H9 (cell line): ENCODE measurements around the gene IWS1. TPM values are rescaled to one million over a fixed set of nuclear protein-coding genes. Genes with fewer than 3 reads are reported as not detected.
"Not testable (repeated sequence)": the region's sequence is repeated elsewhere in the genome, so short reads cannot be mapped to it uniquely, and the experiment has no call there.

Experiments
- DNase-seq: peaks from one replicate; pipeline ENCODE4 v3.0.0-alpha.2; 2017
- H2AFZ ChIP-seq: one replicate; pipeline ENCODE4 v1.6.1; 2013; ENCODE audit warnings: mild to moderate bottlenecking, low read length, control low read depth, moderate library complexity
- H2AK5ac ChIP-seq: 2 replicates; pipeline ENCODE4 v1.6.1; 2013; ENCODE audit warnings: low read length, control low read depth, mixed read lengths; ENCODE audit not compliant: insufficient read length
- H2BK120ac ChIP-seq: one replicate; pipeline ENCODE4 v1.6.1; 2013; ENCODE audit warnings: low read depth, mild to moderate bottlenecking, low read length, control low read depth, inconsistent platforms; ENCODE audit not compliant: poor library complexity, severe bottlenecking
- H2BK12ac ChIP-seq: 2 replicates; pipeline ENCODE4 v1.6.1; 2013; ENCODE audit warnings: low read length, control low read depth, mixed read lengths, low read depth; ENCODE audit not compliant: insufficient read length
- H2BK15ac ChIP-seq: 2 replicates; pipeline ENCODE4 v1.6.1; 2013; ENCODE audit warnings: low read depth, low read length, control low read depth
- H2BK20ac ChIP-seq: one replicate; pipeline ENCODE4 v1.6.1; 2013; ENCODE audit warnings: low read depth, mild to moderate bottlenecking, low read length, control low read depth, inconsistent platforms; ENCODE audit not compliant: poor library complexity, severe bottlenecking
- H2BK5ac ChIP-seq: 2 replicates; pipeline ENCODE4 v1.6.1; 2013; ENCODE audit warnings: low read length, control low read depth, mixed read lengths; ENCODE audit not compliant: insufficient read length
- H3K14ac ChIP-seq: 2 replicates; pipeline ENCODE4 v1.6.1; 2013; ENCODE audit warnings: low read length, control low read depth; ENCODE audit not compliant: insufficient read depth
- H3K18ac ChIP-seq: 2 replicates; pipeline ENCODE4 v1.6.1; 2013; ENCODE audit warnings: low read depth, mild to moderate bottlenecking, mixed read lengths, low read length, control low read depth; ENCODE audit not compliant: insufficient read length
- H3K23ac ChIP-seq: 2 replicates; pipeline ENCODE4 v1.6.1; 2013; ENCODE audit warnings: low read length, control low read depth, mixed read lengths, low read depth; ENCODE audit not compliant: insufficient read length
- H3K23me2 ChIP-seq: 2 replicates; pipeline ENCODE4 v1.6.1; 2013; ENCODE audit warnings: low read depth, mild to moderate bottlenecking, mixed read lengths, low read length, control low read depth; ENCODE audit not compliant: insufficient read length, poor library complexity, severe bottlenecking
- H3K27ac ChIP-seq: 2 replicates; pipeline ENCODE4 v1.5.1; 2013; ENCODE audit warnings: low read length, control low read depth, mixed read lengths, low read depth; ENCODE audit not compliant: insufficient read length
- H3K27me3 ChIP-seq: 2 replicates; pipeline ENCODE4 v1.6.1; 2013; ENCODE audit warnings: low read length, control low read depth, inconsistent platforms; ENCODE audit not compliant: insufficient read depth
- H3K4ac ChIP-seq: 2 replicates; pipeline ENCODE4 v1.6.1; 2013; ENCODE audit warnings: low read depth, mild to moderate bottlenecking, control low read depth, inconsistent platforms, low read length, moderate library complexity
- H3K4me1 ChIP-seq: 2 replicates; pipeline ENCODE4 v1.6.1; 2013; ENCODE audit warnings: low read length, control low read depth, inconsistent platforms; ENCODE audit not compliant: insufficient read depth
- H3K4me2 ChIP-seq: 2 replicates; pipeline ENCODE4 v1.6.1; 2013; ENCODE audit warnings: low read length, control low read depth, mixed read lengths; ENCODE audit not compliant: insufficient read length, insufficient read depth
- H3K56ac ChIP-seq: 2 replicates; pipeline ENCODE4 v1.6.1; 2013; ENCODE audit warnings: low read depth, mild to moderate bottlenecking, mixed read lengths, low read length, control low read depth; ENCODE audit not compliant: insufficient read length
- H3K79me1 ChIP-seq: 2 replicates; pipeline ENCODE4 v1.6.1; 2013; ENCODE audit warnings: low read depth, mild to moderate bottlenecking, moderate library complexity, low read length, control low read depth, inconsistent platforms; ENCODE audit not compliant: insufficient read depth, poor library complexity, severe bottlenecking
- H3K79me2 ChIP-seq: 2 replicates; pipeline ENCODE4 v1.6.1; 2013; ENCODE audit warnings: low read length, control low read depth, inconsistent platforms; ENCODE audit not compliant: insufficient read depth
- H3K9ac ChIP-seq: 2 replicates; pipeline ENCODE4 v1.6.1; 2013; ENCODE audit warnings: low read length, control low read depth, mixed read lengths; ENCODE audit not compliant: insufficient read length; ENCODE audit errors: extremely low read depth
- H3K9me3 ChIP-seq: one replicate; pipeline ENCODE4 v1.6.1; 2013; ENCODE audit warnings: low read depth, low read length, inconsistent platforms; ENCODE audit not compliant: control insufficient read depth
- H3T11ph ChIP-seq: one replicate; pipeline ENCODE4 v1.6.1; 2013; ENCODE audit warnings: mild to moderate bottlenecking, low read length, control low read depth, inconsistent platforms
- H4K20me1 ChIP-seq: one replicate; pipeline ENCODE4 v1.6.1; 2013; ENCODE audit not compliant: control insufficient read depth, insufficient read length, insufficient read depth
- H4K5ac ChIP-seq: 2 replicates; pipeline ENCODE4 v1.6.1; 2013; ENCODE audit warnings: low read depth, mild to moderate bottlenecking, mixed read lengths, low read length, control low read depth; ENCODE audit not compliant: insufficient read length
- H4K8ac ChIP-seq: replicated peaks from 2 replicates; pipeline ENCODE4 v1.6.1; 2013; ENCODE audit warnings: low read length, control low read depth, mixed read lengths, low read depth; ENCODE audit not compliant: insufficient read length
- H4K91ac ChIP-seq: 2 replicates; pipeline ENCODE4 v1.6.1; 2013; ENCODE audit warnings: low read depth, mild to moderate bottlenecking, moderate library complexity, mixed read lengths, low read length, control low read depth; ENCODE audit not compliant: insufficient read length
- H3K27ac Mint-ChIP-seq, 3 experiments: 2 replicates in 2 of 3; 3 replicates in 1 of 3; pipeline ENCODE4 v1.8.0; 2020 to 2021; ENCODE audit warnings: mixed read lengths in 3 of 3, mild to moderate bottlenecking in 1 of 3, moderate library complexity in 1 of 3
- H3K27me3 Mint-ChIP-seq: 2 replicates; pipeline ENCODE4 v1.8.0; 2021; ENCODE audit warnings: low read depth, mild to moderate bottlenecking, moderate library complexity, mixed read lengths
- H3K36me3 Mint-ChIP-seq, 3 experiments: 2 replicates in 2 of 3; 3 replicates in 1 of 3; pipeline ENCODE4 v1.8.0; 2020 to 2021; ENCODE audit warnings: low read depth in 3 of 3, mixed read lengths in 3 of 3; ENCODE audit not compliant: insufficient read depth in 1 of 3
- H3K4me1 Mint-ChIP-seq, 2 experiments: 2 replicates each; pipeline ENCODE4 v1.8.0; 2020; ENCODE audit warnings: mixed read lengths in 2 of 2
- H3K4me3 Mint-ChIP-seq, 2 experiments: 2 replicates in 1 of 2; 3 replicates in 1 of 2; pipeline ENCODE4 v1.8.0; 2020 to 2021; ENCODE audit warnings: mild to moderate bottlenecking in 2 of 2, mixed read lengths in 2 of 2, moderate library complexity in 1 of 2
- H3K9me3 Mint-ChIP-seq, 2 experiments: 2 replicates in 1 of 2; 3 replicates in 1 of 2; pipeline ENCODE4 v1.8.0; 2020; ENCODE audit warnings: mild to moderate bottlenecking in 2 of 2, mixed read lengths in 2 of 2, moderate library complexity in 1 of 2
- WGBS: extraction: QIAGEN DNeasy Blood & Tissue Kit; methylation state at CpG from one replicate; pipeline ENCODE4 v1.1.7; 2013; ENCODE audit warnings: missing lambda C conversion rate, low lambda C conversion rate, mixed read lengths; ENCODE audit not compliant: insufficient read length; ENCODE audit errors: extremely low coverage; 5-methylcytosine and 5-hydroxymethylcytosine counted together
- total RNA-seq: library from RNA; stranded (reverse); gene quantifications from 2 replicates; pipeline ENCODE4 v1.2.1, GENCODE V29; 2021
- TF ChIP-seq, protein P1 (sequence below): fragments of 200-600 bp; sonication (generic); conservative IDR thresholded peaks from 3 replicates; pipeline ENCODE4 v1.8.0; 2021; ENCODE audit warnings: antibody characterized with exemption, mild to moderate bottlenecking

IWS1 gene
- total RNA-seq, 1 experiment from 2014 or later: 66.2 TPM

- Histone ChIP-seq H3K56ac (no peak overlapping the region), H2AK5ac (no peak overlapping the region), H3K18ac (no peak overlapping the region), H2BK120ac (no peak overlapping the region), H3K14ac (no peak overlapping the region), H2AFZ (no peak overlapping the region), H3K79me1 (no peaks in the 10 kb centered on the region), H3K9ac (no peak overlapping the region), H3K23me2 (no peaks in the 10 kb centered on the region), H4K91ac (no peak overlapping the region), H4K5ac (no peak overlapping the region), H2BK15ac (no peak overlapping the region), H3T11ph (no peak overlapping the region), H3K4me2 (no peak overlapping the region), H3K4ac (no peak overlapping the region), H2BK12ac (no peak overlapping the region), H3K27ac (no peak overlapping the region), H3K9me3 (no peaks in the 10 kb centered on the region), H3K4me1 (no peaks in the 10 kb centered on the region), H3K79me2 (no peaks in the 10 kb centered on the region), H3K23ac (no peak overlapping the region), H4K20me1 (no peaks in the 10 kb centered on the region), H3K27me3 (no peaks in the 10 kb centered on the region), H2BK20ac (no peak overlapping the region), H4K8ac (no peak overlapping the region), H2BK5ac (no peak overlapping the region)
- no peak overlapping the region for H3K4me3 Mint-ChIP-seq
- H3K27me3 Mint-ChIP-seq: peaks cover 46% of the 10 kb centered on the region
- H3K9me3 Mint-ChIP-seq: no peaks in the 10 kb centered on the region; a peak in 1 of 5 replicates
- TF ChIP-seq, protein P1, sequence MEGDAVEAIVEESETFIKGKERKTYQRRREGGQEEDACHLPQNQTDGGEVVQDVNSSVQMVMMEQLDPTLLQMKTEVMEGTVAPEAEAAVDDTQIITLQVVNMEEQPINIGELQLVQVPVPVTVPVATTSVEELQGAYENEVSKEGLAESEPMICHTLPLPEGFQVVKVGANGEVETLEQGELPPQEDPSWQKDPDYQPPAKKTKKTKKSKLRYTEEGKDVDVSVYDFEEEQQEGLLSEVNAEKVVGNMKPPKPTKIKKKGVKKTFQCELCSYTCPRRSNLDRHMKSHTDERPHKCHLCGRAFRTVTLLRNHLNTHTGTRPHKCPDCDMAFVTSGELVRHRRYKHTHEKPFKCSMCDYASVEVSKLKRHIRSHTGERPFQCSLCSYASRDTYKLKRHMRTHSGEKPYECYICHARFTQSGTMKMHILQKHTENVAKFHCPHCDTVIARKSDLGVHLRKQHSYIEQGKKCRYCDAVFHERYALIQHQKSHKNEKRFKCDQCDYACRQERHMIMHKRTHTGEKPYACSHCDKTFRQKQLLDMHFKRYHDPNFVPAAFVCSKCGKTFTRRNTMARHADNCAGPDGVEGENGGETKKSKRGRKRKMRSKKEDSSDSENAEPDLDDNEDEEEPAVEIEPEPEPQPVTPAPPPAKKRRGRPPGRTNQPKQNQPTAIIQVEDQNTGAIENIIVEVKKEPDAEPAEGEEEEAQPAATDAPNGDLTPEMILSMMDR: no peak
- H3K4me1 Mint-ChIP-seq: no peaks in the 10 kb centered on the region; a peak in 1 of 4 replicates
- WGBS: no CpG with 5 or more reads among the region's 6 CpGs
- H3K36me3 Mint-ChIP-seq: no peaks in the 10 kb centered on the region
- H3K27ac Mint-ChIP-seq: no peak overlapping the region
- DNase-seq: no peak
Observed at GRCh38 chr2:127545189-127545588, 18.9 kb upstream of the IWS1 start.

DNA sequence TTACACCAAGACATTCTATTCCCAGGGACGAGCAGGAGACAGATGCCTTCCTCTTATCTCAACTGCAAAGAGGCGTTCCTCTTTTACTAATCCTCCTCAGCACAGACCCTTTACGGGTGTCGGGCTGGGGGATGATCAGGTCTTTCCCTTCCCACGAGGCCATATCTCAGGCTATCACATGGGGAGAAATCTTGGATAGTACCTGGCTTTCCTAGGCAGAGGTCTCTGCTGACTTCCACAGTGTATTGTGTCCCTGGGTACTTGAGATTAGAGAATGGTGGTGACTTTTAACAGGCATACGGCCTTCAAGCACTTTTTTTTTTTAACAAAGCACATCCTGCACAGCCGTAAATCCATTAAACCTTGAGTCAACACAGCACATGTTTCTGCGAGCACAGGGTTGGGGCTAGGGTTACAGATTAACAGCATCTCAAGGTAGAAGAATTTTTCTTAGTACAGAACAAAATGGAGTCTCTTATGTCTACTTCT is 16.8 kb upstream of the IWS1 start:
- not testable (repeated sequence) for H3K27me3 ChIP-seq, H2BK5ac ChIP-seq, H3K23me2 ChIP-seq, H3K9ac ChIP-seq, H2AFZ ChIP-seq, H2BK12ac ChIP-seq, H3K18ac ChIP-seq, H2AK5ac ChIP-seq, H3K4me1 ChIP-seq, DNase-seq, H4K20me1 ChIP-seq, H3K36me3 Mint-ChIP-seq, H3K79me2 ChIP-seq, H2BK15ac ChIP-seq, H3K9me3 Mint-ChIP-seq, H3K27ac ChIP-seq, H2BK120ac ChIP-seq, H3K14ac ChIP-seq, H3K23ac ChIP-seq, H3K79me1 ChIP-seq, H3K4ac ChIP-seq, H3K4me2 ChIP-seq, H2BK20ac ChIP-seq, H4K8ac ChIP-seq, H3K4me3 Mint-ChIP-seq, H3K56ac ChIP-seq, H3K4me1 Mint-ChIP-seq, H4K91ac ChIP-seq, H4K5ac ChIP-seq, H3K9me3 ChIP-seq, H3T11ph ChIP-seq, H3K27ac Mint-ChIP-seq
- peaks cover 46% of the 10 kb centered on the region for H3K27me3 Mint-ChIP-seq
- no CpG with 5 or more reads among the region's 8 CpGs for WGBS
